ENCODE data around the gene LYST.

DNA sequence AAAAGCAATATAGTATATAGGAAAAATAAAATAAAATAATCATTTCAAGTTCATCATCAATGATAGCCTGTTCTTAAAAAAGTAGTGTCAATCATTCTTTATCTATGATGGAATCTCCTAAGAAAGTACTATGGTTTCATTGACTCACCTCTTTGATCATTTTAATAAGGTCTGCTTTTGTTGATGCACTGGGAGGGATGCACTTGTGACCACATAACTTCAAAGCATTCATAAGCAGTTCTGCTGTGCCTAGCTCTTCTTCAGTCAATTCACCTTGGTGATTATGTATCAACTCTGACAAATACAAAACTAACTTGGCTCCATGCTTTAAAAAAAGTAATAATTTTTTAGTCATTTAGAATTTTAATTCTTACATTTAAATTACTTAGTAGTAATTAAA is 132.4 kb downstream of the LYST start:
- no peak for TF ChIP-seq GATA2 (IDR thresholded peaks at IDR 0.05; ENCODE audit: low read depth, low read length)
- TF ChIP-seq GATA3 (IDR thresholded peaks at IDR 0.05; ENCODE audit: low read depth, low read length) = no peak
